Adrenal gland (tissue), 5 donors: Measurements from ENCODE around the gene DOCK4.

Experiments
- CTCF ChIP-seq, 6 experiments: fragments of 450-650 bp in 4 of 6; fragments of 200-600 bp in 2 of 6; sonication (generic) in 1 of 6; IDR thresholded peaks; 1 replicate in 5 of 6; 2 replicates in 1 of 6; pipeline versions ENCODE4 v1.5.1 to v1.8.0; 2016 to 2021; ENCODE audit warnings: antibody characterized with exemption in 6 of 6, mild to moderate bottlenecking in 2 of 6, moderate library complexity in 1 of 6
- POLR2A ChIP-seq, 2 donors: fragments of 450-650 bp; IDR thresholded peaks; one replicate each; pipeline ENCODE4 v1.6.1; 2017; ENCODE audit warnings: antibody characterized with exemption in 2 of 2, mild to moderate bottlenecking in 2 of 2, moderate library complexity in 1 of 2
- donor health status: DM: no; HTN: no; CAD: no.

GRCh38 chr7:112014347-112014746, 191.9 kb downstream of the DOCK4 start:
- no peak for TF ChIP-seq CTCF (IDR thresholded peaks at IDR 0.05)
- no peak for TF ChIP-seq POLR2A (IDR thresholded peaks at IDR 0.05)
